Inflammatory macrophage treated with lipopolysaccharide for 4 hours (primary cell): ENCODE data around the gene CCDC6.

ENCODE experiments used
- DNase-seq: peaks from one replicate; pipeline ENCODE4 v3.0.0-alpha.2; 2020

The CCDC6 gene

GRCh38 chr10:59843748-59844147 is 62.6 kb downstream of the CCDC6 start:
- no peak for DNase-seq

- DNase-seq = peak; percentile 42
These were observed 66.8 kb downstream of the CCDC6 start for GRCh38 chr10:59839576-59839975.

GRCh38 chr10:59838085-59838789 is 68.1 kb downstream of the CCDC6 start:
- no peak for DNase-seq

GRCh38 chr10:59833810-59834209 is 72.5 kb downstream of the CCDC6 start:
- no peak for DNase-seq

- peak; percentile 5 for DNase-seq
These were observed 73.8 kb downstream of the CCDC6 start for GRCh38 chr10:59832506-59832905.

- no peak for DNase-seq
These were observed 74.5 kb downstream of the CCDC6 start for GRCh38 chr10:59831658-59832503.

- peak; percentile 46 for DNase-seq
These were observed 75.6 kb downstream of the CCDC6 start for GRCh38 chr10:59830601-59831259.

- DNase-seq = no peak
These were observed 76.8 kb downstream of the CCDC6 start for GRCh38 chr10:59829601-59830000.

GRCh38 chr10:59829024-59829423 is 77.3 kb downstream of the CCDC6 start:
- peak; percentile 53 for DNase-seq

- no peak for DNase-seq
These were observed 80.4 kb downstream of the CCDC6 start for GRCh38 chr10:59825932-59826331.

GRCh38 chr10:59823751-59824150 is 82.6 kb downstream of the CCDC6 start:
- DNase-seq = no peak

- DNase-seq = no peak
These were observed 83.2 kb downstream of the CCDC6 start for GRCh38 chr10:59823111-59823510.

GRCh38 chr10:59820471-59820870 is 85.9 kb downstream of the CCDC6 start:
- DNase-seq = no peak

- no peak for DNase-seq
These were observed 86.7 kb downstream of the CCDC6 start for GRCh38 chr10:59819683-59820082.

- DNase-seq = no peak
These were observed 87.1 kb downstream of the CCDC6 start for GRCh38 chr10:59819265-59819664.

GRCh38 chr10:59817773-59818172 is 88.6 kb downstream of the CCDC6 start:
- DNase-seq = peak; percentile 72

- no peak for DNase-seq
These were observed 91.5 kb downstream of the CCDC6 start for GRCh38 chr10:59814878-59815277.

GRCh38 chr10:59812519-59813122 is 93.7 kb downstream of the CCDC6 start:
- DNase-seq = no peak

GRCh38 chr10:59809644-59809974 is 96.7 kb downstream of the CCDC6 start:
- no peak for DNase-seq

- peak; percentile 64 for DNase-seq
These were observed 97.3 kb downstream of the CCDC6 start for GRCh38 chr10:59808896-59809643.

- DNase-seq = no peak
These were observed 98.4 kb downstream of the CCDC6 start for GRCh38 chr10:59807629-59808620.
